Measurements from ENCODE around the gene ATP9B.

The ATP9B gene

GRCh38 chr18:79199691-79200374 lies 130.6 kb downstream of the ATP9B start:
- DNase-seq, result peak; percentile 52

- DNase-seq, result peak; percentile 20
Observed at GRCh38 chr18:79200546-79201268, 131.5 kb downstream of the ATP9B start.

- DNase-seq, result no peak
Observed at GRCh38 chr18:79203017-79203605, 133.9 kb downstream of the ATP9B start.

GRCh38 chr18:79204889-79205807 lies 136.0 kb downstream of the ATP9B start:
- no peak for DNase-seq

GRCh38 chr18:79206444-79206843 lies 137.2 kb downstream of the ATP9B start:
- DNase-seq, result no peak

GRCh38 chr18:79208906-79209305 lies 139.7 kb downstream of the ATP9B start:
- DNase-seq, result no peak

- no peak for DNase-seq
Observed at GRCh38 chr18:79210002-79210910, 141.1 kb downstream of the ATP9B start.

GRCh38 chr18:79211844-79212243 lies 142.7 kb downstream of the ATP9B start:
- no peak for DNase-seq

GRCh38 chr18:79214056-79214455 lies 144.9 kb downstream of the ATP9B start:
- DNase-seq, result no peak

- no peak for DNase-seq
Observed at GRCh38 chr18:79216176-79216575, 147.0 kb downstream of the ATP9B start.

- no peak for DNase-seq
Observed at GRCh38 chr18:79217979-79218604, 148.9 kb downstream of the ATP9B start.

- no peak for DNase-seq
Observed at GRCh38 chr18:79218605-79219190, 149.5 kb downstream of the ATP9B start.

GRCh38 chr18:79221136-79221535 lies 151.9 kb downstream of the ATP9B start:
- DNase-seq, result no peak

GRCh38 chr18:79222790-79223189 lies 153.6 kb downstream of the ATP9B start:
- DNase-seq, result no peak

- DNase-seq, result no peak
Observed at GRCh38 chr18:79223431-79223830, 154.2 kb downstream of the ATP9B start.

- no peak for DNase-seq
Observed at GRCh38 chr18:79224381-79224780, 155.2 kb downstream of the ATP9B start.

GRCh38 chr18:79227621-79228020 lies 158.4 kb downstream of the ATP9B start:
- no peak for DNase-seq

GRCh38 chr18:79229431-79229830 lies 160.2 kb downstream of the ATP9B start:
- no peak for DNase-seq

- no peak for DNase-seq
Observed at GRCh38 chr18:79234438-79234837, 165.2 kb downstream of the ATP9B start.

- no peak for DNase-seq
Observed at GRCh38 chr18:79239631-79240030, 170.4 kb downstream of the ATP9B start.

- no peak for DNase-seq
Observed at GRCh38 chr18:79241755-79242154, 172.6 kb downstream of the ATP9B start.

Data from fibroblast of skin of back (primary cell).